Measurements from ENCODE around the gene SMOC1.

Gene SMOC1

GRCh38 chr14:70050136-70050535 lies 170.9 kb downstream of the SMOC1 start:
- no peak for TF ChIP-seq TAF1 (IDR thresholded peaks at IDR 0.05; ENCODE audit: borderline replicate concordance, insufficient read depth, low read length)
- TF ChIP-seq SIN3A (IDR thresholded peaks at IDR 0.05; ENCODE audit: borderline replicate concordance, insufficient read depth, low read length), result no peak
- TF ChIP-seq FOXP2 (optimal IDR thresholded peaks at IDR 0.05; ENCODE audit: borderline replicate concordance, extremely low read depth, extremely low read length, insufficient read depth), result no peak
- TF ChIP-seq REST (IDR thresholded peaks at IDR 0.05; ENCODE audit: insufficient read depth in 1 of 2, low read depth in 2 of 2, low read length in 2 of 2), result no peak
- no peak for TF ChIP-seq POLR2AphosphoS5 (IDR thresholded peaks at IDR 0.05; ENCODE audit: low read depth, low read length)

- peak; percentile 91 to 97 for TF ChIP-seq REST (IDR thresholded peaks at IDR 0.05; ENCODE audit: insufficient read depth in 1 of 2, low read depth in 2 of 2, low read length in 2 of 2)
- no peak for TF ChIP-seq SIN3A (IDR thresholded peaks at IDR 0.05; ENCODE audit: borderline replicate concordance, insufficient read depth, low read length)
Measured at GRCh38 chr14:70052990-70053389, 173.8 kb downstream of the SMOC1 start.

GRCh38 chr14:70057519-70058136 lies 178.4 kb downstream of the SMOC1 start:
- TF ChIP-seq TAF1 (IDR thresholded peaks at IDR 0.05; ENCODE audit: borderline replicate concordance, insufficient read depth, low read length), result no peak
- TF ChIP-seq SIN3A (IDR thresholded peaks at IDR 0.05; ENCODE audit: borderline replicate concordance, insufficient read depth, low read length), result no peak
- TF ChIP-seq FOXP2 (optimal IDR thresholded peaks at IDR 0.05; ENCODE audit: borderline replicate concordance, extremely low read depth, extremely low read length, insufficient read depth), result no peak
- no peak for TF ChIP-seq REST (IDR thresholded peaks at IDR 0.05; ENCODE audit: insufficient read depth in 1 of 2, low read depth in 2 of 2, low read length in 2 of 2)
- TF ChIP-seq POLR2AphosphoS5 (IDR thresholded peaks at IDR 0.05; ENCODE audit: low read depth, low read length), result no peak

GRCh38 chr14:70059545-70059944 lies 180.3 kb downstream of the SMOC1 start:
- TF ChIP-seq SIN3A (IDR thresholded peaks at IDR 0.05; ENCODE audit: borderline replicate concordance, insufficient read depth, low read length), result no peak

- TF ChIP-seq POLR2AphosphoS5 (IDR thresholded peaks at IDR 0.05; ENCODE audit: low read depth, low read length) (no peak), TAF1 (IDR thresholded peaks at IDR 0.05; ENCODE audit: borderline replicate concordance, insufficient read depth, low read length) (no peak), SIN3A (IDR thresholded peaks at IDR 0.05; ENCODE audit: borderline replicate concordance, insufficient read depth, low read length) (no peak), FOXP2 (optimal IDR thresholded peaks at IDR 0.05; ENCODE audit: borderline replicate concordance, extremely low read depth, extremely low read length, insufficient read depth) (no peak), REST (IDR thresholded peaks at IDR 0.05; ENCODE audit: insufficient read depth in 1 of 2, low read depth in 2 of 2, low read length in 2 of 2) (no peak)
Measured at GRCh38 chr14:70061108-70061507, 181.9 kb downstream of the SMOC1 start.

Data from PFSK-1 (cell line).